GM12875 (cell line): ENCODE measurements around the gene MBNL1.
"Not testable (repeated sequence)": the region's sequence is repeated elsewhere in the genome, so short reads cannot be mapped to it uniquely, and the experiment has no call there.

Experiments
- H3K4me3 ChIP-seq: one replicate; pipeline ENCODE4 v1.5.1; 2011; ENCODE audit warnings: low read depth, low read length, control low read depth
- TF ChIP-seq, protein P1 (sequence below): IDR thresholded peaks from 2 replicates; pipeline ENCODE4 v1.5.1; 2011; ENCODE audit warnings: low read depth, mild to moderate bottlenecking, control low read depth, inconsistent platforms, low read length, moderate library complexity, borderline replicate concordance; ENCODE audit not compliant: insufficient read depth

The MBNL1 gene

GRCh38 chr3:152360966-152361365, 92.2 kb downstream of the MBNL1 start:
- TF ChIP-seq, protein P1, sequence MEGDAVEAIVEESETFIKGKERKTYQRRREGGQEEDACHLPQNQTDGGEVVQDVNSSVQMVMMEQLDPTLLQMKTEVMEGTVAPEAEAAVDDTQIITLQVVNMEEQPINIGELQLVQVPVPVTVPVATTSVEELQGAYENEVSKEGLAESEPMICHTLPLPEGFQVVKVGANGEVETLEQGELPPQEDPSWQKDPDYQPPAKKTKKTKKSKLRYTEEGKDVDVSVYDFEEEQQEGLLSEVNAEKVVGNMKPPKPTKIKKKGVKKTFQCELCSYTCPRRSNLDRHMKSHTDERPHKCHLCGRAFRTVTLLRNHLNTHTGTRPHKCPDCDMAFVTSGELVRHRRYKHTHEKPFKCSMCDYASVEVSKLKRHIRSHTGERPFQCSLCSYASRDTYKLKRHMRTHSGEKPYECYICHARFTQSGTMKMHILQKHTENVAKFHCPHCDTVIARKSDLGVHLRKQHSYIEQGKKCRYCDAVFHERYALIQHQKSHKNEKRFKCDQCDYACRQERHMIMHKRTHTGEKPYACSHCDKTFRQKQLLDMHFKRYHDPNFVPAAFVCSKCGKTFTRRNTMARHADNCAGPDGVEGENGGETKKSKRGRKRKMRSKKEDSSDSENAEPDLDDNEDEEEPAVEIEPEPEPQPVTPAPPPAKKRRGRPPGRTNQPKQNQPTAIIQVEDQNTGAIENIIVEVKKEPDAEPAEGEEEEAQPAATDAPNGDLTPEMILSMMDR = no peak
- H3K4me3 ChIP-seq = no peak overlapping the region

GRCh38 chr3:152362086-152362485, 93.4 kb downstream of the MBNL1 start:
- no peak overlapping the region for H3K4me3 ChIP-seq
- TF ChIP-seq, protein P1 = no peak

- H3K4me3 ChIP-seq = no peak overlapping the region
- TF ChIP-seq, protein P1 = no peak
These were observed 95.5 kb downstream of the MBNL1 start for GRCh38 chr3:152364237-152364636.

GRCh38 chr3:152365126-152365525, 96.4 kb downstream of the MBNL1 start:
- no peak overlapping the region for H3K4me3 ChIP-seq
- TF ChIP-seq, protein P1 = no peak

DNA sequence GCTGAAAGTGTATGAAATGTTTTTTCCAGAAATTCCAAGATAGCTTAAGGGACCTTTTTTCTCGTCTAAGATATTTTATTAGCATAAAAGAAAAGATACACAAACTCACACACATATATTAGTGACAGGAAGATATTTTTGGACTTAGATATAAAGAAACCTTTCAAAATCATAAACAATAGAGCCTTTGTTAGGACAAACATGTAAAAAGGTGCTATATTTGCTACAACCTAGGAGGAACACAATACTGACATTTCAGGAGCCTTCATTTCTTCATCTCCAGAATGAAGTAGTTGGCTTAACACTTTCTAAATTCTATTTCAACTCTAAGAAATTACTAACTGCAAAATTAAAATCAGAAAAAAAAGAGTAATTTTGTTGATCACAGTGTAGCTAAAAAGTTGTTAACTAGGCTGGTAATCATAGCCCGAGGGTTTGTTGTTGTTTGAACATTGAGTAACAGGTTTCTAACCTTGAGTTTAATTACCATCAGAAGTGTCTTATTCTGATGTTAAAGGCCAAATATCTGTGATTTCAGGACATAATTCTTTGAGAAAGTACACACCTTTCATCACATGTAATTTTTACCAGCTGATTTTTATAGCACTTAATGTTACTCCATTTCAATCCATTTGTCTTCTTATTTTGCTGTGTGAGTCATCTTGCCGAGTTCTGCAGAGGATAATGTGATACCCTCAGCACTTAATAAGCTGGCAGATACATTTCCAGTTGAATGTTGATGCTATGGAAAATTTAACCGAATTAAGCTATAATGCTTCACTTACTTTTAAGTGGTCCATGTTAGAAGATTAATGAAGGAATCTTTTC, 97.3 kb downstream of the MBNL1 start:
- TF ChIP-seq, protein P1 = no peak
- H3K4me3 ChIP-seq = no peak overlapping the region

DNA sequence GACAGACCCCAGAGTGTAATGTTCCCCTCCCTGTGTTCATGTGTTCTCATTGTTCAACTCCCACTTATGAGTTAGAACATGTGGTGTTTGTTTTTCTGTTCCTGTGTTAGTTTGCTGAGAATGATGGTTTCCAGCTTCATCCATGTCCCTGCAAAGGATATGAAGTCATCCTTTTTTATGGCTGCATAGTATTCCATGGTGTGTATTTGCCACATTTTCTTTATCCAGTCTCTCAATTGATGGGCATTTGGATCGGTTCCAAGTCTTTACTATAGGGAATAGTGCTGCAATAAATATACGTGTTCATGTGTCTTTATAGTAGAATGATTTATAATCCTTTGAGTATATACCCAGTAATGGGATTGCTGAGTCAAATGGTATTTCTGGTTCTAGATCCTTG, 98.5 kb downstream of the MBNL1 start:
- not testable (repeated sequence) for H3K4me3 ChIP-seq

GRCh38 chr3:152372633-152373032, 103.9 kb downstream of the MBNL1 start:
- H3K4me3 ChIP-seq = not testable (repeated sequence)

DNA sequence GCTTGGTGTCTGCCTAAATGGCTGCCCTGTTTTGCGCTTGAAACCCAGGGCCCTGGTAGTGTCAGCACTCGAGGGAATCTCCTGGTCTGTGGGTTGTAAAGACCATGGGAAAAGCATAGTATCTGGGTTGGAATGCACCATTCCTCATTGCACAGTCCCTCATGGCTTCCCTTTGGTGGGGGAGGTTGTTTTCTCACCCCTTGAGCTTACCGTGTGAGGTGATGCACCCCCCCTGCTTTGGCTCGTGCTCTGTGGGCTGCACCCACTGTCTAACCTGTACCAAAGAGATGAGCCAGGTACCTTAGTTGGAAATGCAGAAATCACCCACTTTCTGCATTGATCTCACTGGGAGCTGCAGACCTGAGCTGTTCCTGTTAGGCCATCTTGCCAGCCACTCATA, 104.7 kb downstream of the MBNL1 start:
- TF ChIP-seq, protein P1 = no peak
- no peak overlapping the region for H3K4me3 ChIP-seq
